ENCODE data around the gene CYP2A6. TPM values are rescaled to one million over a fixed set of nuclear protein-coding genes. Genes with fewer than 3 reads are reported as not detected.

The CYP2A6 gene
- total and polyA plus RNA-seq, 9 donors = 0.25 to 3.4 (median 1.2) TPM

GRCh38 chr19:40810160-40810559 is 40.1 kb downstream of the CYP2A6 start:
- Histone ChIP-seq H3K27ac (peak overlapping the region in 1 of 2 donors; percentile 39), H3K4me1 (ENCODE audit: insufficient read depth) (peaks cover 26% of the 10 kb centered on the region), H3K4me3 (peak overlapping the region; percentile 45), H3K9me3 (no peaks in the 10 kb centered on the region), H3K36me3 (no peaks in the 10 kb centered on the region), H3K27me3 (no peaks in the 10 kb centered on the region)
- peak in 1 of 5 donors; percentile 52 for DNase-seq
- intact Hi-C loops (cut with DNase I) = no loop called here
- TF ChIP-seq CTCF (IDR thresholded peaks at IDR 0.05) (no peak), EP300 (IDR thresholded peaks at IDR 0.05) (no peak), POLR2A (IDR thresholded peaks at IDR 0.05) (no peak)
- 32 to 52% (median 51%) methylated on average over 11 to 14 of the region's 14 CpGs for WGBS, 3 donors

- H3K9me3 ChIP-seq = no peaks in the 10 kb centered on the region
- peak overlapping the region in 1 of 2 donors; percentile 39 for H3K27ac ChIP-seq
- intact Hi-C loops (cut with DNase I) = loop anchor here in 3 of 4 donors (5.0 to 10.0 kb wide), 2 partner anchors 95 to 147 kb away; partner anchors contain the start of genes COQ8B (in 2 of the 3) and ITPKC (in 2 of the 3)
- TF ChIP-seq POLR2A (IDR thresholded peaks at IDR 0.05) = no peak
- TF ChIP-seq CTCF (IDR thresholded peaks at IDR 0.05) = no peak
- TF ChIP-seq EP300 (IDR thresholded peaks at IDR 0.05) = no peak
- H3K4me3 ChIP-seq = no peak overlapping the region
- WGBS, 3 donors = 83 to 93% (median 86%) methylated on average over 36 to 39 of the region's 39 CpGs
- DNase-seq = peak in 1 of 5 donors; percentile 52
- no peaks in the 10 kb centered on the region for H3K27me3 ChIP-seq
- no peaks in the 10 kb centered on the region for H3K36me3 ChIP-seq
- H3K4me1 ChIP-seq (ENCODE audit: insufficient read depth) = peaks cover 32% of the 10 kb centered on the region
Observed at GRCh38 chr19:40809358-40810086, 40.7 kb downstream of the CYP2A6 start.

- Histone ChIP-seq H3K36me3 (no peaks in the 10 kb centered on the region), H3K27me3 (no peaks in the 10 kb centered on the region), H3K27ac (no peak overlapping the region), H3K9me3 (no peaks in the 10 kb centered on the region), H3K4me3 (no peak overlapping the region), H3K4me1 (ENCODE audit: insufficient read depth) (peaks cover 39% of the 10 kb centered on the region)
- TF ChIP-seq POLR2A (IDR thresholded peaks at IDR 0.05) (no peak), CTCF (IDR thresholded peaks at IDR 0.05) (no peak), EP300 (IDR thresholded peaks at IDR 0.05) (no peak)
- no peak for DNase-seq
- intact Hi-C loops (cut with DNase I) = loop anchor here in 3 of 4 donors (5.0 to 10.0 kb wide), 2 partner anchors 94 to 146 kb away; partner anchors contain the start of genes COQ8B (in 2 of the 3) and ITPKC (in 2 of the 3)
- WGBS, 3 donors = 77 to 84% (median 77%) methylated on average over 5 of the region's 5 CpGs
Observed at GRCh38 chr19:40808497-40808896, 41.8 kb downstream of the CYP2A6 start.

GRCh38 chr19:40808021-40808325 is 42.3 kb downstream of the CYP2A6 start:
- intact Hi-C loops (cut with DNase I) = loop anchor here in 3 of 4 donors (5.0 to 10.0 kb wide), 2 partner anchors 93 to 146 kb away; partner anchors contain the start of genes COQ8B (in 2 of the 3) and ITPKC (in 2 of the 3)

More at GRCh38 chr19:40808021-40808325, 42.3 kb downstream of the CYP2A6 start:
- peaks cover 41% of the 10 kb centered on the region for H3K4me1 ChIP-seq (ENCODE audit: insufficient read depth)
- H3K27me3 ChIP-seq = no peaks in the 10 kb centered on the region
- no peaks in the 10 kb centered on the region for H3K9me3 ChIP-seq
- 69 to 82% (median 81%) methylated on average over 2 of the region's 2 CpGs for WGBS, 3 donors
- TF ChIP-seq POLR2A (IDR thresholded peaks at IDR 0.05) (no peak), EP300 (IDR thresholded peaks at IDR 0.05) (no peak), CTCF (IDR thresholded peaks at IDR 0.05) (no peak)
- no peak overlapping the region for H3K4me3 ChIP-seq
- no peak overlapping the region for H3K27ac ChIP-seq
- DNase-seq = no peak
- no peaks in the 10 kb centered on the region for H3K36me3 ChIP-seq
